ENCODE results near the gene UBASH3B.

- TF ChIP-seq CTCF (conservative IDR thresholded peaks at IDR 0.05): no peak
- TF ChIP-seq EZH2 (IDR thresholded peaks at IDR 0.05; ENCODE audit: low read depth): no peak
Observed at GRCh38 chr11:122756417-122756816, 100.9 kb downstream of the UBASH3B start.

Measured in PC-9 (cell line).